HG03280 (cell line): ENCODE data around the gene GALNT9.

ENCODE experiments used
- ATAC-seq: cut with Tn5 transposase; IDR thresholded peaks from one replicate; pipeline ENCODE4 v1.9.1; 2021; ENCODE audit warnings: mild to moderate bottlenecking, moderate library complexity; ENCODE audit not compliant: unreplicated experiment

Gene GALNT9

DNA sequence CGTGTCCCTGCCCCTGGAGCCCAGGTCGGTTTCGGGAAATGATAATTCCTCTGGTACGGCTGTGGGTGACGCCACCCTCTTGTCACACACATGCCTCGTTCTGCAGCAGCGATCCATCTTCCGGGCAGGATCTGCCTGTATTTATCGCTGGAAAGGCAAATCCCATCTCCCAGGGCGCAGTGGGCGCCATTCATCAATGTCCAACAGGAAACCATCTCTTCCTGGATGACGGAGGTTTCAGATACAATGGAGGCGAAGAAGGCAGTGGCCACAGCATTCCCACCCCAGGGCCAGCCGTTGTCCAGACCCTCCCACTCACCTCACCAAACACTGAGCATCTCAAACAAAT lies 110.9 kb downstream of the GALNT9 start:
- no peak for ATAC-seq

DNA sequence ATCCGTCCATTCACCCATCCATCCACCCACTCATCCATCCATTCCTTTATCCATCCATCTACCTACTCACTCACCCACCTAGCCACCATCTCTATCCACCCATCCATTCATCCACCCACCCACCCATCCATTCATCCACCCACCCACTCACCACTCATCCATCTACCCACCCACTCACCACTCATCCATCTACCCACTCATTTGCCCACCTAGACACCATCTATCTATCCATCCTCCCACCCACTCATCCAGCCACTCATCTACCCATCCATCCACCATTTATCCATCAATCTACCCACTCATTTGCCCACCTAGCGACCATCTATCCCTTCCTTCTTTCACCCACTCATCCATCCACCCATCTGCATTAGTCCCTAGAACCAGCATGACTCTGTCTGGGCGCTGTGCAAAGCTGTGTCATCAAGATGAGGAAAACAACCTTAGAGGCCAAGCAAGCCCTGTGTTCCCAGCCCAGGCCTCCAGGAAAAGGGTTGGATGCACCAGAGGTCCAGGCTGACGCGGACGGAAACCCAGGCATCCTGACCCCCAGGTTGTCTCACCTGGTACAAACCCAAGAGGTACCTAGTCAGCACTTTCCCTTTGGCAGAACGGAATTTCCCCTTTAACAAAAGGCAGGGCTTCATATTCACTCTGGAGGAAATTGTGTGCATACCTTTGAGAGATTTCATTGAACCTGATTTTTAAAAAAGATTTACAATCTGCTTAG lies 111.4 kb downstream of the GALNT9 start:
- no peak for ATAC-seq

DNA sequence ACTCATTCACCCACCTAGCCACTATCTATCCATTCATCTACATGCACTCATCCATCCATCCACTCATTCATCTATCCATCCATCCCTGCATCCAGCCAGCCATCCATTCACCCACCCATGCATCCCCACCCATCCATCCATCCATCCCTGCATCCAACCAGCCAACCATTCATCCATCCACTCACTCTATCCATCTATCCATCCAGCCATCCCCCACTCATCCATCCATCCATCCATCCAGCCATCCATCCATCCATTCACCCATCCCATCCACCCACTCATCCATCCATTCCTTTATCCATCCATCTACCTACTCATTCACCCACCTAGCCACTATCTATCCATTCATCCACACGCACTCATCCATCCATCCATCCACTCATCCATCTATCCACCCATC lies 112.0 kb downstream of the GALNT9 start:
- no peak for ATAC-seq

DNA sequence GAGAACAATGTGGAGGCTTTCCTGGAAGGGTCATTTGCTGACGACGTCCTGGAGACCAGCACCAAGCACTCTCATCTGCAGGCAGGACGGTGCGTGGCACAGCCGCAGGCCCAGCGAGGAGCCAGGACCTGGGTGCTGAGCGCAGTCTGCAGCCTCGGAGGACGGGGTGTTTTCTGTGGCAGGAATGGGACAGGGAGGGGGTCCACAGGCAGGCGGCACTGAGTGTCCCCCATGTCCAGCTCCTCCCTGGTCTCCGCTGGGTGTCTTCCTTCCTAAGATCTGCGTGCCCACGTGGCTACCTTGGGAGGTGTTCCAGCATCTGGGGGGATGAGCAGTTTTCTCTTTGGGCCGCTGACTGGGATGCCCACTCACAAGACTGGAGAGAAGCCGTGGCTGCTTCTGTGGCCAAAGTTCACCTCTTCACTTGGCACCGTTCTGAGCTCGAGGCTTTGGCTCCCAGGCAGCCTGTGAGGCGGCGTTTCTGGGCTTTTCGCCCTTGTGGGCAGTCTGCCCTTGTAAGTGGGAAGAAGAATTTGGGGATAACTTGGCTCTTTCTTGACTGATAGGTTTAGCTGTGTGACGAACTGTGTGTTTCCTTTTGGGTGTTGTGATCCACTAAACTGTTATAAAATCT lies 112.9 kb downstream of the GALNT9 start:
- no peak for ATAC-seq

DNA sequence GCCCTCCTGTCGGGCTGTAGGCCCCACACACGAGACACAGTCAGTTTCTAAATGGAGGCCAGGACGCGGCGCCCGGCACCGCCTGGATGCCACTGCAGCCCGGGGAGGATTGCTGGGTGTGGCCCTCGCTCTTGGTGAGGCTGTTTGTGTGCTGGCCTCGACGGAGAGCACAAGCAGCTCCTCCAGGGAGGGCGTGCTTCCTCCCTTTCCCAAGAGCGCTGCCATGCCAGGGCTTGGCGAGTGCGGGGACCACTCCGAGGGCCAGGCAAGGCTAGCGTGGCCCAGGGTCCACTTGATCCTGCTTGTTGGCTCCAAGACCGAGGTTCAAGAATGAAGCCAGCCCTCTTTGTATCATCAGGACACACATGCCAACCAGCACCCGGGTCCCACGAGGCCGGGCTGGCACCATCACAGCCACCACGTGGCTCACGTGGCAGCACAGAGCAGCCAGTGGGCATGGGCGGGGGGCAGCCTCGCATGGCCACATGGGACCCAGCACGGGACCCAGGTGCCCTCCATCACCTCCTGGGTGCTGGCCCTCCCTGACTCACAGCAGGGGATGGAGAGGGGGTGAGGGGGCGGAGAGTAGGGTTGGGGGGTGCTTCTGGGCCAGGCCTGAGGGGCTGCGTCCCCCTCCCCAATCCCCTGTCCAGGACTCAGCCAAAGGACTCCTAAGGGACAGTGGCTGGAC lies 113.9 kb downstream of the GALNT9 start:
- ATAC-seq: no peak

DNA sequence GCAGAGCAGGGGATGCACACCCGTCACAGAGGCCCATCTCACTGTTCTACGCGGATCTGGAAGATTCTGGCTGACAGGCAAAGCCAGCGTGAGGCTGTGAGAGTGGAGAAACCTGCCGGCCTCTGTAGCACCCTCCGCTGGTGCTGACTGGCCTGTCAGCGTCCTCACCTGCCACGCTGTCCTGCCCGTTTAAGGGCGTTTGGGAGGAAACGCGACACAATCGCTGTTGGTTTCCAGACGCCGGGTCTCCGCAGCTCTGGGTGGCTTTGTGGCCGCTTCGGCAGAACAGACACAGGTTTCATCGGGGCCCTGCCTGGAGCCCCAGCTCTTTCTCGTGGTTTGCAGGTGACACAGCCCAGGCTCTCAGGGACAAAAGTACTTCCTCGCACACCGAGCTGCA lies 114.5 kb downstream of the GALNT9 start:
- ATAC-seq: no peak

DNA sequence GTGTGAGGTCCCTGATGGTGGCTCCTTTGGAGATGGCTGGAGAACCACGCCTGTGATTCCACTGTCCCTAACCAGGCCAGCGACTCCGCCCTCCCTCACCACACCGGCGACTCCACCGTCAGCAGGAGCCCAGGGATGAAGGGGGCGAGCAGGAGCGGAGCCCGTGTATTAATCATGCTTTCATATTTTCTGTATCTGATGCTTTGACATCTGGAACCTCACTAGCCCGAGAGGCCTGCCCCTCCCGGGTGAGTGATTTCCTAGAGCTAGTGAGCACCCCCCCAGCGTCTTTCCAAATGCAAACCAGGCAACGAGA lies 115.3 kb downstream of the GALNT9 start:
- no peak for ATAC-seq

DNA sequence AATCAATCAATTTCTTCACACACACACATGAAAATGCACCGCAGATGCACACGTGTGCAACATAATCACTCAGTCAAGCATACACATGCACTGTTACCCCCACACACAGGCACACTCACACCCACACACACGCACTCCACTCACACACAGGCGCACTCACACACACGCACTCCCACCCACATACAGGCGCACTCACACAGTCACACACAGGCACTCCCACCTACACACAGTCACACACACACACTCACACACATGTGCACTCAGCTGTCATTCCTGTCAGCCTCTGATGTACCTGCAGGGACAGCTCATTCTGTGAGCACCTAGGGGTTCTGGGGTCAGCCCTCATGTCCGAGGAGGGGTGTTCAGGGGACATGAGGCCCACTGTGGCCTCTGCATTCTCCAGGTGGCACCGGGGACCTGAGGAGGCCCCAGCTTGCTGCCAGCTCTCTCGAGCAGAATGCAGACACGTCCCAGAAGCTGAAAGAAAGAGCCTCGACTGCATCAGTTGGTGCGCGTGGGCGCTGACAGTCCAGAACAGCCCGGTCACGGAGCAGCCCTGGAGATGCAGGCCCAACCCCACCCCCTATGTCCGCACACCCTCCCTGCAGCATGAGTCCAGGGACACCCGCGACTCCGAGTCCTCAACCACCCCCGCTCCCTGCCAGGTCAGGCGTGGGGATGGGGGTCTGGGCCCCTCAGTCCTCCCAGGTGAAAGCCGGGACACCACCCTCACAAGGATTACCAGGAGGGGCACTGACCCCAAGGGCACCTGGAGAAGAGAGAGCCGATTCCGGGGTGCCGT lies 115.8 kb downstream of the GALNT9 start:
- no peak for ATAC-seq

DNA sequence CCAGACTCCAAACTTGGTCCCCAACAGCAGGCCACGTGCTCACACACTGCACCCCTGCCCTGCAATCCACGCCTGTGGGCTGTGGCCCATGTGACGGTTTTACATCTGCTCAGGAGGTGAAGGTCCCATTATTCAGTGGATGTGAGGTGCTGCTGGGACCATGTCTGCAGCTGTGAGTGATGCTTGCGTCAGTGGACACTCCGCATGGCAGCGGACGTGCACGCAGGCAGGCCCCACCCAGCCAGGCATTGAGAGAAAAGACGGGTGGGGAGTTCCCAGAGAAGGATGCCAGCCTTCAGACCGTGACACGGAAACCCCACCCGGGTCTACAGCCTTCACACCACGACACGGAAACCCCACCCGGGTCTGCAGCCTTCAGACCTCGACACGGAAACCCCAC lies 117.6 kb downstream of the GALNT9 start:
- no peak for ATAC-seq

DNA sequence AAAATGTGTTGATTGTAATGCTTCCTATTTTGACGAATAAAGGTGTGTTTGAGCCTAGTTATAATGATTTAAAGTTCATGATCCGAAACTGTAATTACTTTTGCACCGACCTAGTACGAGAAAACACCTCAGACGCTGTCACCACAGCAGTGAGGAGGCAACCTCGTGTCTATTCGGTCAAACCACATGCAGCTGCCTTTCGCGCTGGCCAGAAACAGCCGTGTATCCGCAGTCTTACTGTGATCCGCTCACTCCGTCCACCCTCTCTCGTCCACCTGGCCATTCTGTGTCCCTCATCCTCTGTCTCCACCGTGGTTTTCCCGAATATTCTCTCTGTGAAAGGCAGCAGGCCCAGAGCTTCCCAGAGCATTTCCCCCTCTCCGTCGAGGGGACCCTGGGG lies 118.1 kb downstream of the GALNT9 start:
- no peak for ATAC-seq

DNA sequence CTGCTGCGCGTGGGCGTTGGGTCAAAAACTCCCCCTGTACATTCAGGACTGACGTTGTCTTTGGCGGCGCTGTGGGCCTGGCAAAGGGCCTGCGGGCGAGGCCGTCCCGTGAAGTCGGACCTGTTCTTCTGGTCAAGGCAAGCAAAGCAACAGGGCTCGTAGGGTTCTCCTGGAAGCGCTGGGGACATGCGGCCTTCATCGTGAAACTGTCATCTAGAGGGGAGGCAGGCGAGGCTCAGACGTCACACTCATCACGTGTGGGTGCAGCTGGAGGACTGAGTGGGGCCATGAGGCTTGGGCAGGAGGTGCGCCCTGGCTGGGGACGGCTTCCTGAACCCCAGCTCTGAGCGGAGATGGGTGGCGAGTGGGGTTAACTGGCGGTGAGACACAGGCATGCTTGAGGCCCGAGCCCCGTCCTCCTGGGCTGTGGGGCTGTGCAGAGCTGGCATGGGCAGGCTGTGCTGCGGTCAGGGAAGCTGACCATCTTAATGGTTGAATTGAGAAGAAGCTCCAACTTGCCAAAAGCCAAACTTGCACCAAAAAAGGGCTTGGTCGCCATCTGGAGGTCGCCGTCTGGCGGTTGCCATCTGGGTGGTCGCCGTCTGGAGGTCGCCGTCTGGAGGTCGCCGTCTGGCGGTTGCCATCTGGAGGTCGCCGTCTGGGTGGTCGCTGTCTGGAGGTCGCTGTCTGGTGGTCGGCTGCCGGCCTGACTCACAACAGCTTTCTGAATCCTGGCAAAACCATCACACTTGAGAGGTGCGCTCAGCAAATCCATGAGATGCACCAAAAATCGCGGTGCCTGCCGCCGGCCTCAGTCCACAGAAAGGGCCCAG lies 119.0 kb downstream of the GALNT9 start:
- ATAC-seq: no peak

DNA sequence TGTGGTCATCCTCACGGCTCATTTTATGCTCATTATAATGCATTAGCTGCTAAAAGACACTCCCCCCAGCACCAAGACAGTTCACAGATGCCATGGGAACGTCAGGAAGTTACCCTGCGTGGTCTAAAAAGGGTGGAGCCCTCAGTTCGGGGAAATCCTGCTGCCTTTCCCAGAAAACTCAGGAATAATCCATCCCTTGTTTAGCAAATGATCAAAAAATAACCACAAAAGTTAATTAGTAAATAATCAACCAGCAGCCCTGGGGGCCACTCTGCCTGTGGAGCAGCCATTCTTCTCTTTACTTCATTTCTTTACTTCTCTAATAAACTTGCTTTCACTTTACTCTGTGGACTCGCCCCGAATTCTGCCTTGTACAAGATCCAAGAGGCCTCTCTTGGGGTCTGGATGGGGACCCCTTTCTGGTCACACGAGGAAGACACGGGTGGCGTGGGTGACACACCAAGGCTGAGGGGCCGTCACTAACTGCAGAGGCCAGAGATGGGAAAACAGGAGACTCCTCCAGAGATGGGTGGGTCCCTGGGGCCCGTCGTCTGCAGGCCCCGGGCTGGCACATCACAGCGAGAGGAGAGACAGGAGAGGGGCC lies 119.7 kb downstream of the GALNT9 start:
- ATAC-seq: no peak

DNA sequence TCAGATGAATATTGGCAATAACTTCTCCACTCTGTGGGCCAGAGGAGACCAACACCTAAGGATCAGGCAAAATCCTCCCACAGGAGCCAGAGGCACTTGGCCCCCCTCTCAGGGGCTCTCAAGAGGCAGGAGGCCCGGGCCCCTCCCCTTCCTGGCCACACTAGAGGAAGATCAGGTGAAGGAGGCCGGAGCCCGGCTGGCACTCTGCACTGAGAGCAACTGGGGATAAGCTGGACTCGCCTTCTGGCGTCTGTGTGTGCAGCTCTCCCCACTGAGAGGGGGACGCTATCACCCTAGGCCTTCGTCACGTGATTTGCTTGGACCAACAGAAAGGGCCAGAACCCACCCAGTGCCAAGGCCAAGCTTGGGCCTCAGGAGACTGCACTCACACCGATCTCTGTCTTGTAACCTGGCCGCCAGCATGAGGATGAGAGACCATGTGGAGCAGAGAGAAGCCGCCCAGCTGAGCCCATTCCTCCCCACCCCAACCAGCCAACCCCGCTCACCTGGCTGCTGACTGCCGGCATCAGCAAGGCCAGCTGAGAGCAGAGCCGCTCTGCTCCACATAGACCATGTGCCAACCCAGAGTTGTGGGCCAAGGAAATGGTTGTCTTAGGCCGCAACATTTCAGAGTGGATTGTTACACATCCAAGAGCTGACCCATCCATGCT lies 121.1 kb downstream of the GALNT9 start:
- ATAC-seq: no peak

DNA sequence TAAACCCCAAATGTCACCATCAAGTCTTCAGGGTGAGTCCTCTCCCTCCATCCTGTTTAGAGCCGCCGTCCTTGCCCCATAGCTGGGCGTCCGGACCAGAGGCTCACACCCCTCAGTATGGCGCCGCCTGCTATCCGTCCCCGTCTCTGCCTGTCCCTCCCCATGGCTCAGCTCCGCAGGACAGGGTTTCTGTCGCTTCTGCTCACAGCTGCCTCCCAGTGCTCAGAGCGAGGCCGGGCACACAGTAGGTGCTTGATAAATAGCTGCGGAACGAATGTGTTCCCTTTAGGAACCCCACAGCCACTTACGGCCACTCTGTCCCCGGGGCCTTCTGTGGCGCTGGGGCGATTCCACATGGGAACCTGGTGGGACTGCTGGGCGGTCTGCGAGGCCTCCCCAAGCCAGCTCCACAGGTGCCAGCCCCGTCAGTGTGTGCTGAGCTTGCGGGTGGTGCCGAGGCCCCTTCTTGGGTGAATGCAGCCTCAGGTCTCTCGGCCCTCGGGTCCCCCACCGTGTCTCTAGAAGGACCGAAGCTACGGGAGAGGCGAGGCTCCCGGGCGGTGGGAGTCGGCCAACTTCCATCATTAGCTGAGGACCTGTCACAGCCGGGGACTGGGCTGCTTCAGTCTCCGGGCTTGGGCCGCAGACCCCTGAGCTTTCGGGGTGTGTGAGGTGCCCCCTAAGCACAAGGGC lies 122.2 kb downstream of the GALNT9 start:
- ATAC-seq: no peak

DNA sequence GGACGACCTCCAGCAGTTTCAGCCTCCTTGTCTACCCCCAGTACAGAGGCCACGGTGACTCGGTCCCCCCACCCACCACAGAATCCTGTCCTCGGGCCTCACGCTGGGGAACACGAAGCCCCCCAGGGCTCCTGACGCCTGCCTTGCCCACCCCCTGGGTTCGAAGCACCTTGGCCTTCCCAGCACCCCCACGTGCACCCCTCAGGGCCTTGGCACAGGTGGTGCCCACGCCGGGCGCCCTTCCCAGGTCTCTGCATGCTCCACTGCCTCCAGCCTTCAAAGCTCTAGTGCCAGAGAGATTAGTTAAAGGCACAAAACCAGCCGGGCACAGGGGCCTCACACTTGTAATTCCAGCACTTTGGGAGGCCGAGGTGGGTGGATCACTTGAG lies 123.3 kb downstream of the GALNT9 start:
- ATAC-seq: no peak

DNA sequence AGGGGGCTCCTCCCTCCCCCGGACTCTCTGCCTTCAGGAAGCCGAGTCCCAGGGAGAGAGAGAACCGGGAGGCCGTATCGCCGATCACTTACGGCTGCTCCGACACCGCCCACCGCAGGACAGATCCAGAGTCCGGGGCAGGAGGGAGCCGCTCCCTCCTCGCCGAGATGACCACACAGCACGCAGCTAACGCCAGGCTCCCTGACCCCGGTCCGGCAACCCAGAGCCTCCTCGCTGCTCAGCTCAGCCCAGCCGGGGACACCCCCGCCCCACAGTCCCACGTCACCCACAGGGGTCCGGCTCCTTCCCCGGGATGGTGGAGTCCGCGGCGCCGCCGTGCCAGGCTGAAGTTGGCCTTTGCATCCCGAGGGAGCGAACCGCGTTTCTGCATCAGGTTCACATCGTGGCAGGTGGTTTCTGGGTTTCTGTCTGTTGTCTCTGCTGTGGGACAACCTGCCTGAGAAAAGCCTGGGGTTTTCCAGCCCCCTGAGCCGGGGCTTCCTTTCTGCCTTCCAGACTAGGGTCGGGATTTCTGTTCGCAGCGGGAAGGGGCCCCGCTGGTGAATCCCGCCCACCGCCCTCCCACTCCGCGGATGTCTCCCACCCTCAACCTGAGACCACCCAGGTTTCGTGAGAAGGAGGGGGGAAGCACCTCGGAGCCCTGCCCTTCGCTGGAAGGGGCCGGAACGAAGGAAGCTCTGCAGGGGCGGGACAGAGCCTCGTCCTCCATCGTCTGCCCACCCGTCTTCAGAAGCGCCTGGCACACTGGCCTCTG lies 123.9 kb downstream of the GALNT9 start:
- no peak for ATAC-seq

DNA sequence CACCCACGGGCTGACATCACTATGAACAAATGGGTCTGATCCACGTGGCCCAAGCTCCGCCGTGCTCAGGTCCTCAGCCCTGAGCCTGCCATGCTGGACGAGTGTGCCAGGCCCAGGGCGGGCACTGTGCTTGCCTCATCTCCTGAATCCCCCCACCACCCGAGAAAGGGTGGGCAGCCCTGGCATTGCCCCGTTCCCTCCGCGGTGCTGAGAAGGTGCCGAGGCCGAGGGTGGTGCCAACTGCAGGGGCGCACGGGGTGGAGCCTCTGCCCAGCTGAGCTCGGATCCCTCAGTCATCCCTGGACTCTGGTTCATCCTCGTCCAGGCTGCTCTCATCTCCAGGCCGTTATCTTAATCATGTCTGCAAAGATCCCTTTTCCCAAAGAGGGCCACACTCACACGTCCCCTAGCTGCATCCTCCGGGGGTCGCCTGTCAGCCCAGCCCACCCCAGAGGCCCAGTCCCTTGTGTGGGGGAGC lies 124.6 kb downstream of the GALNT9 start:
- ATAC-seq: no peak

DNA sequence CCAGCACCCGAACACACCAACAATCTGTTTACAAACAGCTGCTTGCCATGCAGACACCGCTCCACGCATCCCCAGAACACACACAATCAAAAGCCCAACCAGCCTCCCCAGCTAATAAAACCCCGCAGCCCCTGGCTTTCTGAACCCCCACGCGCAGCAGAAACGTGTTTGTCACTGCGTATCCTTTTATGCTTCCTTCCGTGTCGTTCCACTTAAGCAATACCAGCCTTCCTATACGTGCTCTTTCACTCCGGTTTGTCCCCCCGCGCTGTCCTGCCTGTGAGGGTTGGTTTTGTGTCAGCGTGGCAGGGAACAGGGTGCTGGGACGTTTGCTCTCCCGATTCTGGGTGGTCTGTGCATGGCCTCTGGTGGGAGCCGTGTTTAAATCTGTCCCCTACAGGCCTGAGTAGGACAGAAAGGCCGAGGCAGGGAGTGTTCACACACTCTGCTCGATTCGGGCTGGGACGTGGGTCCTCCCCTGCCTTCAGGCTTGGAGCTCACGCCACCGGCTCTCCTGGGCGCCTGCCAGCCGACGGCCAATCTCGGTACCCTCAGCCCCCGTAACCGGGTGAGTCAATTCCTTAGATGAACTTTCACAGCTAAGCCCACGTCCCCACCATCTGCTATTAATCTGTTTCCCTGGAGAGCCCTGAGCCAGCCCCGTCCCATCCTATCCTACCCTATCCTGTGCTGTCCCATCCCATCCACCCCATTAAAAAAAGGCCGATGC lies 125.2 kb downstream of the GALNT9 start:
- no peak for ATAC-seq
